Sigmoid colon (tissue), 4 donors: ENCODE data around the gene EGR1.

Experiments used
- EP300 ChIP-seq, 4 donors: sonication (generic); formaldehyde crosslinking; IDR thresholded peaks; one replicate each; pipeline ENCODE4 v1.6.1; 2017; ENCODE audit warnings: antibody characterized with exemption in 4 of 4
- POLR2A ChIP-seq, 2 donors: fragments of 450-650 bp; IDR thresholded peaks; one replicate each; pipeline ENCODE4 v1.6.1; 2016; ENCODE audit warnings: antibody characterized with exemption in 2 of 2, mild to moderate bottlenecking in 2 of 2, moderate library complexity in 2 of 2
- POLR2AphosphoS5 ChIP-seq, 4 donors: sonication (generic); formaldehyde crosslinking; IDR thresholded peaks; one replicate each; pipeline ENCODE4 v1.6.1; 2017; ENCODE audit warnings: antibody characterized with exemption in 4 of 4
- TF ChIP-seq, protein P1 (sequence below), 4 experiments: fragments of 450-650 bp in 3 of 4; fragments of 200-600 bp in 1 of 4; IDR thresholded peaks; one replicate each; pipeline ENCODE4 v1.5.1; 2016 to 2019; ENCODE audit warnings: antibody characterized with exemption in 4 of 4, mild to moderate bottlenecking in 3 of 4, moderate library complexity in 2 of 4

DNA sequence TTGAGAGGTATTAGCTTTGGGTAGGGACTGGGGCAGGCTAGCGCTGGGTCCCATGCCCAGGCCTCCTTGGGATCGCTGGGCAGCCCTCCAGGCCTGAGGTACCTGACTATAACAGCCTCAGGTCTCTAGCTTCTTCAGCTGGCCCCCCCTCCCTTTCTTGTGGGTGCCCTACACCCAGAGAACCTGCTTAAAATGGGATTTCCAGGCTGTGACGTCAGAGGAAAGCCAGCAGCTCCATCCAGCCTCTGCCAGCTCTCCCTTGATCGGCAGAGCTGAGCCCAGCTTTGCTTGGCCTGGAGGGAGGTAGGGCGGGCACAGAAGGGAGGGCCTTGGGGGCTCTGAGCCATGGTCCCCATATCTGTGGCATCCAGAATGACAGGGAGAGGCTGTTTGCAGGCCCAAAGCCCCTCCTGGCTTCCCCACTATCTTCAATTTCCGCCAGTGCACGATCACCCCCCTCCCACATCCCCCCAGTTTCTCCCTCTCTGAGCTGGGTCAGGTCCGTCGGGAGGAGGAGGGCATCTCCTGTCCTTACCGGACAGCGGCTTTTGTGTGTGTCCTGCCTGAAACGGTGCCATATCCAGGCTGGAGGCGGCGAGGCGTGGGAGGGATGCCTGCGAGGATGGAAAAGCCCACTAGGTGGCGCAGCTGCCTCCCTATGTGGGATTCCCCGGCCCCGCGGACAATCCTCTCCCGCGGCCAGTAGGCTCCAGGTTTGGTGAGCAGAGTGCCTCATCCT lies 15.6 kb upstream of the EGR1 start:
- TF ChIP-seq POLR2A (IDR thresholded peaks at IDR 0.05) (no peak), POLR2AphosphoS5 (IDR thresholded peaks at IDR 0.05) (peak in 2 of 4 donors; percentile 18 to 20), EP300 (IDR thresholded peaks at IDR 0.05) (no peak)
- TF ChIP-seq, protein P1, sequence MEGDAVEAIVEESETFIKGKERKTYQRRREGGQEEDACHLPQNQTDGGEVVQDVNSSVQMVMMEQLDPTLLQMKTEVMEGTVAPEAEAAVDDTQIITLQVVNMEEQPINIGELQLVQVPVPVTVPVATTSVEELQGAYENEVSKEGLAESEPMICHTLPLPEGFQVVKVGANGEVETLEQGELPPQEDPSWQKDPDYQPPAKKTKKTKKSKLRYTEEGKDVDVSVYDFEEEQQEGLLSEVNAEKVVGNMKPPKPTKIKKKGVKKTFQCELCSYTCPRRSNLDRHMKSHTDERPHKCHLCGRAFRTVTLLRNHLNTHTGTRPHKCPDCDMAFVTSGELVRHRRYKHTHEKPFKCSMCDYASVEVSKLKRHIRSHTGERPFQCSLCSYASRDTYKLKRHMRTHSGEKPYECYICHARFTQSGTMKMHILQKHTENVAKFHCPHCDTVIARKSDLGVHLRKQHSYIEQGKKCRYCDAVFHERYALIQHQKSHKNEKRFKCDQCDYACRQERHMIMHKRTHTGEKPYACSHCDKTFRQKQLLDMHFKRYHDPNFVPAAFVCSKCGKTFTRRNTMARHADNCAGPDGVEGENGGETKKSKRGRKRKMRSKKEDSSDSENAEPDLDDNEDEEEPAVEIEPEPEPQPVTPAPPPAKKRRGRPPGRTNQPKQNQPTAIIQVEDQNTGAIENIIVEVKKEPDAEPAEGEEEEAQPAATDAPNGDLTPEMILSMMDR (IDR thresholded peaks at IDR 0.05), result peak; percentile 96 to 98 (median 97)
